HEK293 (cell line): ENCODE results near the gene MSL3B.

Source experiments
- CTCF ChIP-seq: fragments of 450-650 bp; formaldehyde crosslinking; IDR thresholded peaks from 2 replicates; pipeline ENCODE4 v1.5.1; 2016; ENCODE audit warnings: missing biosample characterization, missing genetic modification characterization
- GLI4 ChIP-seq: fragments of 450-650 bp; formaldehyde crosslinking; IDR thresholded peaks from 2 replicates; pipeline ENCODE4 v1.5.1; 2016; ENCODE audit warnings: missing biosample characterization, missing genetic modification characterization
- RBAK ChIP-seq: fragments of 450-650 bp; formaldehyde crosslinking; IDR thresholded peaks from 2 replicates; pipeline ENCODE4 v1.5.1; 2016; ENCODE audit warnings: missing biosample characterization, missing genetic modification characterization
- ZNF2 ChIP-seq: fragments of 450-650 bp; formaldehyde crosslinking; IDR thresholded peaks from 2 replicates; pipeline ENCODE4 v1.5.1; 2016; ENCODE audit warnings: missing biosample characterization, missing genetic modification characterization
- TF ChIP-seq, protein P1 (sequence below): fragments of 450-650 bp; formaldehyde crosslinking; IDR thresholded peaks from 2 replicates; pipeline ENCODE4 v1.5.1; 2016; ENCODE audit warnings: missing biosample characterization, missing genetic modification characterization

- no peak for TF ChIP-seq ZNF2 (tag by site-specific recombination)
- TF ChIP-seq RBAK: no peak
- TF ChIP-seq, protein P1, sequence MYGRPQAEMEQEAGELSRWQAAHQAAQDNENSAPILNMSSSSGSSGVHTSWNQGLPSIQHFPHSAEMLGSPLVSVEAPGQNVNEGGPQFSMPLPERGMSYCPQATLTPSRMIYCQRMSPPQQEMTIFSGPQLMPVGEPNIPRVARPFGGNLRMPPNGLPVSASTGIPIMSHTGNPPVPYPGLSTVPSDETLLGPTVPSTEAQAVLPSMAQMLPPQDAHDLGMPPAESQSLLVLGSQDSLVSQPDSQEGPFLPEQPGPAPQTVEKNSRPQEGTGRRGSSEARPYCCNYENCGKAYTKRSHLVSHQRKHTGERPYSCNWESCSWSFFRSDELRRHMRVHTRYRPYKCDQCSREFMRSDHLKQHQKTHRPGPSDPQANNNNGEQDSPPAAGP (tag by site-specific recombination): no peak
- no peak for TF ChIP-seq CTCF (tag by site-specific recombination)
- TF ChIP-seq GLI4 (tag by site-specific recombination): no peak
Measured at GRCh38 chr2:233849607-233850271, 18.4 kb downstream of the MSL3B start.
